Measurements from ENCODE around the gene OR4D5.

The OR4D5 gene

DNA sequence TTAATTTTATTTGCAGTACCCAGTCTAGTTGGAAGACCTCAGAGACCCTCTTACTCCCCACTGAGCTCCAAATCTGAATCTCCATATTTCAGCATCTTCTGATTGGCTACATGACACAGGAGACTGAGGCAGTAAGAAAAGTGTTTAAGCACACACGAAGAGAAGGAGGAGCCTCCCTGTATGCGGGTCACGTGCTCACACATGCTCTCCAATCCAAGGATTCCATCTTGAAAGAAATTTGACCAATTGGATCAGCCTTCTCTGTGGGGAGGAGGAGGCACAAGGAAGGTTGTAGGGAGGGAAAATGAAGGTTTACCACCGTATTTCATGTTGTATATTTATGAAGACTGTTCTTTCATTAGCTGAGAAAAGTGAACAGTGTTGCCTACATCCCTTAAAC, 3.0 kb downstream of the OR4D5 start:
- Histone ChIP-seq H3K79me2 (ENCODE audit: insufficient read depth, low read length) (no peaks in the 10 kb centered on the region), H3K27me3 (ENCODE audit: insufficient read depth, low read length) (no peaks in the 10 kb centered on the region), H3K9ac (ENCODE audit: low read length) (no peak overlapping the region), H3F3A (ENCODE audit: insufficient read depth, low read length) (no peaks in the 10 kb centered on the region), H3K4me1 (ENCODE audit: insufficient read depth, low read length, severe bottlenecking) (no peaks in the 10 kb centered on the region), H3K9me3 (ENCODE audit: low read length) (no peaks in the 10 kb centered on the region), H3K4me3 (ENCODE audit: low read depth, low read length, poor library complexity, severe bottlenecking) (no peak overlapping the region), H3K9me2 (ENCODE audit: low read depth, low read length) (no peaks in the 10 kb centered on the region), H3K27ac (ENCODE audit: low read depth, low read length, poor library complexity, severe bottlenecking) (no peak overlapping the region), H2AFZ (ENCODE audit: low read length) (no peak overlapping the region), H4K20me1 (ENCODE audit: insufficient read depth, low read length) (no peaks in the 10 kb centered on the region), H3K36me3 (ENCODE audit: insufficient read depth, low read length) (no peaks in the 10 kb centered on the region), H3K4me2 (ENCODE audit: low read length) (no peak overlapping the region)
- TF ChIP-seq, protein P1, sequence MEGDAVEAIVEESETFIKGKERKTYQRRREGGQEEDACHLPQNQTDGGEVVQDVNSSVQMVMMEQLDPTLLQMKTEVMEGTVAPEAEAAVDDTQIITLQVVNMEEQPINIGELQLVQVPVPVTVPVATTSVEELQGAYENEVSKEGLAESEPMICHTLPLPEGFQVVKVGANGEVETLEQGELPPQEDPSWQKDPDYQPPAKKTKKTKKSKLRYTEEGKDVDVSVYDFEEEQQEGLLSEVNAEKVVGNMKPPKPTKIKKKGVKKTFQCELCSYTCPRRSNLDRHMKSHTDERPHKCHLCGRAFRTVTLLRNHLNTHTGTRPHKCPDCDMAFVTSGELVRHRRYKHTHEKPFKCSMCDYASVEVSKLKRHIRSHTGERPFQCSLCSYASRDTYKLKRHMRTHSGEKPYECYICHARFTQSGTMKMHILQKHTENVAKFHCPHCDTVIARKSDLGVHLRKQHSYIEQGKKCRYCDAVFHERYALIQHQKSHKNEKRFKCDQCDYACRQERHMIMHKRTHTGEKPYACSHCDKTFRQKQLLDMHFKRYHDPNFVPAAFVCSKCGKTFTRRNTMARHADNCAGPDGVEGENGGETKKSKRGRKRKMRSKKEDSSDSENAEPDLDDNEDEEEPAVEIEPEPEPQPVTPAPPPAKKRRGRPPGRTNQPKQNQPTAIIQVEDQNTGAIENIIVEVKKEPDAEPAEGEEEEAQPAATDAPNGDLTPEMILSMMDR (IDR thresholded peaks at IDR 0.05; ENCODE audit: low read length) = no peak

DNA sequence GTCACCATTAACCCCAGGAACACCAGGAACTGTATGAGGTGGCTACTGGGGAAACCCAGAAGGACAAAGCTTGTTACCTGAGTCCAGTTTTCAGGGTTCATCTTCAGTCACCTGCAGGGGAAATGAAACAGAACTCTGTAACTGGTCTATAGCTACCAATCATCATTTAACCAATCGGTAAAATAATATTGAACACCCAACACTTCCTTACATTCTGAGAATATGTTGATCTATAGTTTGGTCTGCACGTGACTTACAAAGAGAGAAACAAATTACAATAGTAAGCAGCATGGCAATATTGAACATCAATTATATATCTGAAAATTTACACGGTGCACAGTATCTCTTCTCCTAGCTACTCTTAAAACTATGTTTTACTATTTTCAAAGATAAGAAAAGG, 4.3 kb downstream of the OR4D5 start, which contains the start of gene OR6T1:
OR6T1 (minus strand) TSS at position 101 of the 400 bp plus-strand sequence; CDS start at position 101, 0 bp downstream.
- Histone ChIP-seq H3K9me3 (ENCODE audit: low read length) (no peaks in the 10 kb centered on the region), H4K20me1 (ENCODE audit: insufficient read depth, low read length) (no peaks in the 10 kb centered on the region), H3K79me2 (ENCODE audit: insufficient read depth, low read length) (no peaks in the 10 kb centered on the region), H3K4me3 (ENCODE audit: low read depth, low read length, poor library complexity, severe bottlenecking) (no peak within 1 kb of the TSS), H3K9me2 (ENCODE audit: low read depth, low read length) (no peaks in the 10 kb centered on the region), H2AFZ (ENCODE audit: low read length) (no peak within 1 kb of the TSS), H3K4me2 (ENCODE audit: low read length) (no peak within 1 kb of the TSS), H3K27me3 (ENCODE audit: insufficient read depth, low read length) (no peaks in the 10 kb centered on the region), H3K4me1 (ENCODE audit: insufficient read depth, low read length, severe bottlenecking) (no peaks in the 10 kb centered on the region), H3K9ac (ENCODE audit: low read length) (no peak within 1 kb of the TSS), H3K27ac (ENCODE audit: low read depth, low read length, poor library complexity, severe bottlenecking) (no peak within 1 kb of the TSS), H3F3A (ENCODE audit: insufficient read depth, low read length) (no peaks in the 10 kb centered on the region), H3K36me3 (ENCODE audit: insufficient read depth, low read length) (no peaks in the 10 kb centered on the region)
- TF ChIP-seq, protein P1 (IDR thresholded peaks at IDR 0.05; ENCODE audit: low read length) = no peak
- TF ChIP-seq EZH2 (IDR thresholded peaks at IDR 0.05; ENCODE audit: borderline replicate concordance, low read length) = no peak

DNA sequence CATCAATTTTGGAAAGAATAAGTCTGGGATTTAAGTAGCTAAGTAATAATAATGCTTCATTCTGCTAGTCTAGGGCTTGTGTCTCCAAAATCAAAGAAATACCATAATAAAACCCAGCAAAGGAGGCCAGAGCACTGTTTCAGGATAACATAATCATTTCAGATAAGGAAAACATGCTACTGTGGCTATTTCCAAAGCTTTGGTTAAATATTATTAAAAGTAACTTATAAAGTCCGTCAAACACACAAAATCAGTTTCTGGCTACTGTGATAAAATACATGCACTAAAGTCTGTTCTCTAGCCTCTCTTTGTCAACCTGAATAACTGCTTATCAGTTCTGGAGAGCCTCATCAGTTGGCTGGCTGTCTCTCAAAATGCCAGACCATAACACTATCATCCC, 5.7 kb downstream of the OR4D5 start:
- no peak overlapping the region for H3K27ac ChIP-seq (ENCODE audit: low read depth, low read length, poor library complexity, severe bottlenecking)
- TF ChIP-seq EZH2 (IDR thresholded peaks at IDR 0.05; ENCODE audit: borderline replicate concordance, low read length) = no peak
- TF ChIP-seq, protein P1 (IDR thresholded peaks at IDR 0.05; ENCODE audit: low read length) = no peak

More for the DNA sequence above, 5.7 kb downstream of the OR4D5 start:
- Histone ChIP-seq H3K9ac (ENCODE audit: low read length) (no peak overlapping the region), H3K9me3 (ENCODE audit: low read length) (no peaks in the 10 kb centered on the region), H3K4me2 (ENCODE audit: low read length) (no peak overlapping the region), H3K9me2 (ENCODE audit: low read depth, low read length) (no peaks in the 10 kb centered on the region), H2AFZ (ENCODE audit: low read length) (no peak overlapping the region), H3K4me1 (ENCODE audit: insufficient read depth, low read length, severe bottlenecking) (no peaks in the 10 kb centered on the region), H3K27me3 (ENCODE audit: insufficient read depth, low read length) (no peaks in the 10 kb centered on the region), H4K20me1 (ENCODE audit: insufficient read depth, low read length) (no peaks in the 10 kb centered on the region), H3K79me2 (ENCODE audit: insufficient read depth, low read length) (no peaks in the 10 kb centered on the region), H3K36me3 (ENCODE audit: insufficient read depth, low read length) (no peaks in the 10 kb centered on the region), H3F3A (ENCODE audit: insufficient read depth, low read length) (no peaks in the 10 kb centered on the region), H3K4me3 (ENCODE audit: low read depth, low read length, poor library complexity, severe bottlenecking) (no peak overlapping the region)
